Brain microvascular endothelial cell (primary cell): ENCODE results near the gene HSD17B2.

Experiments used
- DNase-seq: peaks from one replicate; pipeline ENCODE4 v3.0.0-alpha.2; 2020
- H3K27ac ChIP-seq: fragments of 250-450 bp; sonication (Bioruptor Pico); 2 replicates; pipeline ENCODE4 v1.5.1; 2020; ENCODE audit warnings: mild to moderate bottlenecking, moderate library complexity
- H3K27me3 ChIP-seq: fragments of 250-450 bp; sonication (Bioruptor Pico); replicated peaks from 2 replicates; pipeline ENCODE4 v1.5.1; 2020; ENCODE audit warnings: mild to moderate bottlenecking
- H3K36me3 ChIP-seq: fragments of 250-450 bp; sonication (Bioruptor Pico); replicated peaks from 2 replicates; pipeline ENCODE4 v1.5.1; 2020; ENCODE audit warnings: mild to moderate bottlenecking
- H3K4me3 ChIP-seq: 2 replicates; pipeline ENCODE4 v1.5.1; 2011; ENCODE audit warnings: low read depth, mild to moderate bottlenecking, control low read depth, low read length, moderate library complexity
- in situ Hi-C: cut with HindIII; loops from 2 replicates; pipeline ENCODE4 v1.10.0; 2017; ENCODE audit warnings: low sequenced_read_pairs, low pct_ligation_motif_present
- TF ChIP-seq, protein P1 (sequence below): IDR thresholded peaks from 2 replicates; pipeline ENCODE4 v1.5.1; 2011; ENCODE audit warnings: low read depth, mild to moderate bottlenecking, moderate library complexity, low read length, control low read depth, inconsistent platforms; ENCODE audit errors: missing control alignments

The HSD17B2 gene

DNA sequence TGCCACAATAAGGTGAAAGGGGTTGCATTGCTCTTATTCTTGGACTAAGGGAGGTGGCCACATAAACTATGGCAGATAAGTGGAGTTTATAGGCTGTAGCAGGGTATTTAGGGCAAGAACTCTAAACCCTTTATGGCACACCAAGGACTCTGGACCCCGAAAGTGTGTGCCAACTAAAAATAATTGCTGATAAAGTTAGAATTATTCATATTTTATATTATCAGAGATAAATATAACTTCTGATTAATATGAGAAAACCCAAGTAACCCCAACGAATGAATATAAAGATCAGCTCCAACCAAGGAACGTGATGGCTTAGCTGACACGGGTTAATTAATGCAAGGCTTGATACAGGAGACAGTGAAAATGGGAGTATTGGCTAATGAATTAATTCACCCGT, 15.0 kb upstream of the HSD17B2 start:
- Histone ChIP-seq H3K27ac (no peak overlapping the region), H3K27me3 (no peaks in the 10 kb centered on the region), H3K4me3 (no peak overlapping the region), H3K36me3 (no peaks in the 10 kb centered on the region)
- no peak for DNase-seq
- in situ Hi-C loops, result no loop called here
- TF ChIP-seq, protein P1, sequence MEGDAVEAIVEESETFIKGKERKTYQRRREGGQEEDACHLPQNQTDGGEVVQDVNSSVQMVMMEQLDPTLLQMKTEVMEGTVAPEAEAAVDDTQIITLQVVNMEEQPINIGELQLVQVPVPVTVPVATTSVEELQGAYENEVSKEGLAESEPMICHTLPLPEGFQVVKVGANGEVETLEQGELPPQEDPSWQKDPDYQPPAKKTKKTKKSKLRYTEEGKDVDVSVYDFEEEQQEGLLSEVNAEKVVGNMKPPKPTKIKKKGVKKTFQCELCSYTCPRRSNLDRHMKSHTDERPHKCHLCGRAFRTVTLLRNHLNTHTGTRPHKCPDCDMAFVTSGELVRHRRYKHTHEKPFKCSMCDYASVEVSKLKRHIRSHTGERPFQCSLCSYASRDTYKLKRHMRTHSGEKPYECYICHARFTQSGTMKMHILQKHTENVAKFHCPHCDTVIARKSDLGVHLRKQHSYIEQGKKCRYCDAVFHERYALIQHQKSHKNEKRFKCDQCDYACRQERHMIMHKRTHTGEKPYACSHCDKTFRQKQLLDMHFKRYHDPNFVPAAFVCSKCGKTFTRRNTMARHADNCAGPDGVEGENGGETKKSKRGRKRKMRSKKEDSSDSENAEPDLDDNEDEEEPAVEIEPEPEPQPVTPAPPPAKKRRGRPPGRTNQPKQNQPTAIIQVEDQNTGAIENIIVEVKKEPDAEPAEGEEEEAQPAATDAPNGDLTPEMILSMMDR, result no peak

DNA sequence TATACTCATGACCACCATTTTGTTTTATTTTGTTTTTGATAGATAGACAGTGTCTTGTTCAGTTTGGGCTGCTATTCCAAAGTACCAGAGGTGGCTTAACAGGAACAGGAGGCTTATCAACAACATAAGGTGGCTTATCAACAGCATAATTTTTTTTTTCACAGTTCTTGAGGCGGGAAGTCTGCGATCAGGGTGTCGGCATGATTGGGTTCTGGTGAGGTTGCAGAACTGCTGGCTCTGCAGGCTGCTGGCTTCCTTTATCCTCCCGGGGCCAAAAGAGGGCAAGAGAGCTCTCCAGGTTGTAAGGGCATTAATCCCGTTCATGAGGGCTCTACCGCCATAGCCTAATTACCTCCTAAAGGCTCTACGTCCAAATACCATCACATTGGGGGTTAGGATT, 11.8 kb upstream of the HSD17B2 start:
- H3K27ac ChIP-seq, result no peak overlapping the region
- H3K4me3 ChIP-seq, result no peak overlapping the region
- H3K36me3 ChIP-seq, result no peaks in the 10 kb centered on the region
- TF ChIP-seq, protein P1, result no peak
- no peaks in the 10 kb centered on the region for H3K27me3 ChIP-seq
- in situ Hi-C loops, result no loop called here
- no peak for DNase-seq

DNA sequence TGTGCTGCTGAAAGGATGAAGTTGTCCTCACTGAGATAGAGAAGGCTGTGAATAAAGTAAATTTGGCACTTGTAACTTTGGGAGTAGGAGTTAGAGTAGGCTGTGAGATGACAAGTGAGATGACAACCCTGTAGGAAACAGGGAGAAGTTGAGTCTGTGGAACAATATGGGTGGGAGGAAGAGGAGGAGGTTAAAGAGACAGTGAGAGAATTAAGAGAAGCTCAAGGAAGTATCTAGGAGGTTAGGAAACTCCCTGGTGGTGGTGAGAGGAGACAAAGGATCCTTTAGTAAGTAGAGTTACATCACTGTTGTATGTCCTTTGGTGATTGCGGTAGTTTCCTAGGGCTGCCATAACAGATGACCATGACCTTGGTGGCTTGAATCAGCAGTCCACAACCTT, 10.7 kb upstream of the HSD17B2 start:
- no peaks in the 10 kb centered on the region for H3K36me3 ChIP-seq
- in situ Hi-C loops, result no loop called here
- H3K4me3 ChIP-seq, result no peak overlapping the region
- DNase-seq, result no peak
- no peak overlapping the region for H3K27ac ChIP-seq
- no peaks in the 10 kb centered on the region for H3K27me3 ChIP-seq
- TF ChIP-seq, protein P1, result no peak

DNA sequence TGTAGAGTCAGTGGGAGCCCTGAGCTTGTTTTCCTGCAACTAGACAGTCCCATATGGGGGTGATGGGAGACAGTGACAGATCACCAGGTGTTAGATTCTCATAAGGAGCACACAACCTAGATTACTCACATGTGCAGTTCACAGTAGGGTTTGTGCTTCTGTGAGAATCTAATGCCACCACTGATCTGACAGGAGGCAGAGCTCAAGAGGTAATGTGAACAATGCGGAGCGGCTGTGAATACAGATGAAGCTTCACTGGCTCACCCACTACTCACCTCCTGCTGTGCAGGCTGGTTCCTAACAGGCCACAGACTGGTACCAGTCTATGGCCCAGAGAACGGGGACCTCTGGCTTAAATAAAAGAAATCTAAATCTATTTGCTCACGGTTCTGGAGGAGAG, 10.2 kb upstream of the HSD17B2 start:
- H3K27ac ChIP-seq, result no peak overlapping the region

DNA sequence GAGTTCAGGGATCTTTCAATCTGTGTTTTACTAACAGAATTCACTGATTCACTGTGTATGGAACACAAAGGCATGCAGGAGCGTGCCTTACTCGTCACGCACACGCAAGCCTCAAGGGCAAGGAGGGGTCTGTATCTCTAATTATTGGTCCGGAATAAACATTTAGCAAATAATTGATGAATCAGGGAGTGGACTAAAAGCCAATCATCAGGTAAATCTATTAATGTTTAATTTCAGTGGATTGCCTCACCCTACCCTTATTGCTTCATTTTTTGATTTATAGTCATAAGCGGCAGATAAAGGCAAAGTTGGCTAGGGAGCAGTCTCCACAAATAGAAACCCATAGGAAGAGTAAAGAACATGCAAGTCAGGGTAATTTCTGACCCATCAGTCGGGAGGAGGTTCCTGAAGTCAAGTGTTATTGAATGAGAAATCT, 7.4 kb upstream of the HSD17B2 start:
- H3K4me3 ChIP-seq, result no peak overlapping the region
- DNase-seq, result no peak
- no peaks in the 10 kb centered on the region for H3K36me3 ChIP-seq
- no peaks in the 10 kb centered on the region for H3K27me3 ChIP-seq
- TF ChIP-seq, protein P1, result no peak
- in situ Hi-C loops, result no loop called here
- H3K27ac ChIP-seq, result no peak overlapping the region

More for the DNA sequence above, 10.2 kb upstream of the HSD17B2 start:
- H3K27me3 ChIP-seq, result no peaks in the 10 kb centered on the region
- no peak for DNase-seq
- no peak overlapping the region for H3K4me3 ChIP-seq
- H3K36me3 ChIP-seq, result no peaks in the 10 kb centered on the region
- TF ChIP-seq, protein P1, result no peak
- in situ Hi-C loops, result no loop called here
